Lower lobe of right lung (tissue), 2 donors: Measurements from ENCODE around the gene KCNRG. TPM values are rescaled to one million over a fixed set of nuclear protein-coding genes. Genes with fewer than 3 reads are reported as not detected.
"Not testable (repeated sequence)": the region's sequence is repeated elsewhere in the genome, so short reads cannot be mapped to it uniquely, and the experiment has no call there.

Experiments
- ATAC-seq, 2 donors: fragments of 200-7000 bp; cut with Tn5 transposase; one replicate each; pipeline ENCODE4 v1.9.1; 2020 to 2022; ENCODE audit warnings: mild to moderate bottlenecking in 2 of 2, moderate library complexity in 2 of 2
- DNase-seq: peaks from one replicate; pipeline ENCODE4 v3.0.0-alpha.2; 2020
- H3K27ac ChIP-seq: fragments of 200-600 bp; one replicate; pipeline ENCODE4 v1.8.0; 2022
- H3K27me3 ChIP-seq: fragments of 200-600 bp; one replicate; pipeline ENCODE4 v1.8.0; 2022; ENCODE audit warnings: low read depth
- H3K36me3 ChIP-seq: fragments of 200-600 bp; one replicate; pipeline ENCODE4 v1.8.0; 2022; ENCODE audit warnings: mild to moderate bottlenecking
- H3K4me1 ChIP-seq: fragments of 200-600 bp; one replicate; pipeline ENCODE4 v1.8.0; 2022
- H3K4me3 ChIP-seq: fragments of 200-600 bp; one replicate; pipeline ENCODE4 v1.8.0; 2022; ENCODE audit warnings: mild to moderate bottlenecking
- H3K9me3 ChIP-seq: fragments of 200-600 bp; one replicate; pipeline ENCODE4 v1.8.0; 2022
- CTCF ChIP-seq: fragments of 200-600 bp; IDR thresholded peaks from one replicate; pipeline ENCODE4 v1.8.0; 2022; ENCODE audit warnings: antibody characterized with exemption, mild to moderate bottlenecking
- intact Hi-C: fragments of 100-400 bp; cut with DNase I; formaldehyde crosslinking; loops from one replicate; pipeline ENCODE4 v1.11.0; 2022
- total RNA-seq: library from RNA; stranded (reverse); fragmentation: NEBNext Ultra II Directional; extraction: Animal tissue kit (Norgen Biotek cat#: 25700); gene quantifications from one replicate; pipeline ENCODE4 v1.2.1, GENCODE V29; 2021
- donor health status: DM: no; HTN: yes; CAD: no; lungs with severe emphysema.

KCNRG gene
- total RNA-seq, 1 donor from 2014 or later, result 2.7 TPM

GRCh38 chr13:50052478-50052877, 37.2 kb downstream of the KCNRG start:
- intact Hi-C loops, result no loop called here
- Histone ChIP-seq H3K9me3 (no peaks in the 10 kb centered on the region), H3K27ac (no peak overlapping the region), H3K4me1 (no peaks in the 10 kb centered on the region), H3K4me3 (no peak overlapping the region), H3K36me3 (peaks cover 3% of the 10 kb centered on the region), H3K27me3 (no peaks in the 10 kb centered on the region)
- DNase-seq (no peak), ATAC-seq (no peak)
- TF ChIP-seq CTCF, result no peak

- Histone ChIP-seq H3K27ac (no peak overlapping the region), H3K4me3 (no peak overlapping the region), H3K9me3 (no peaks in the 10 kb centered on the region), H3K4me1 (no peaks in the 10 kb centered on the region), H3K27me3 (no peaks in the 10 kb centered on the region), H3K36me3 (no peaks in the 10 kb centered on the region)
- DNase-seq (no peak), ATAC-seq (no peak)
- no peak for TF ChIP-seq CTCF
- intact Hi-C loops, result no loop called here
Measured at GRCh38 chr13:50053844-50054243, 38.6 kb downstream of the KCNRG start.

GRCh38 chr13:50055454-50055853, 40.2 kb downstream of the KCNRG start:
- ATAC-seq (no peak), DNase-seq (no peak)
- Histone ChIP-seq H3K9me3 (no peaks in the 10 kb centered on the region), H3K4me1 (no peaks in the 10 kb centered on the region), H3K4me3 (no peak overlapping the region), H3K27ac (no peak overlapping the region), H3K36me3 (no peaks in the 10 kb centered on the region), H3K27me3 (no peaks in the 10 kb centered on the region)
- no peak for TF ChIP-seq CTCF
- intact Hi-C loops, result no loop called here

- no peak overlapping the region for H3K4me3 ChIP-seq
- no peak overlapping the region for H3K27ac ChIP-seq
- intact Hi-C loops, result no loop called here
- H3K9me3 ChIP-seq, result no peaks in the 10 kb centered on the region
- H3K36me3 ChIP-seq, result peaks cover 3% of the 10 kb centered on the region
- H3K4me1 ChIP-seq, result no peaks in the 10 kb centered on the region
- no peak for TF ChIP-seq CTCF
- no peaks in the 10 kb centered on the region for H3K27me3 ChIP-seq
- no peak for ATAC-seq
- DNase-seq, result no peak
Measured at GRCh38 chr13:50060718-50061117, 45.5 kb downstream of the KCNRG start.

GRCh38 chr13:50062336-50062735, 47.1 kb downstream of the KCNRG start:
- H3K4me1 ChIP-seq, DNase-seq, intact Hi-C loops, H3K9me3 ChIP-seq, H3K27ac ChIP-seq, H3K4me3 ChIP-seq, ATAC-seq, H3K27me3 ChIP-seq: not testable (repeated sequence)
- H3K36me3 ChIP-seq, result peaks cover 17% of the 10 kb centered on the region

GRCh38 chr13:50065712-50066111, 50.5 kb downstream of the KCNRG start:
- peaks cover 17% of the 10 kb centered on the region for H3K36me3 ChIP-seq
- DNase-seq, result no peak
- intact Hi-C loops, result no loop called here
- no peaks in the 10 kb centered on the region for H3K9me3 ChIP-seq
- no peak overlapping the region for H3K27ac ChIP-seq
- no peaks in the 10 kb centered on the region for H3K27me3 ChIP-seq
- no peak overlapping the region for H3K4me3 ChIP-seq
- peaks cover 11% of the 10 kb centered on the region for H3K4me1 ChIP-seq
- no peak for TF ChIP-seq CTCF
- no peak for ATAC-seq
